ENCODE data around the gene POFUT2.

The POFUT2 gene

GRCh38 chr21:45280969-45281368, 6.7 kb downstream of the POFUT2 start:
- no peaks in the 10 kb centered on the region for H3K9me3 ChIP-seq (ENCODE audit: control extremely low read depth in 1 of 5, control insufficient read depth in 4 of 5, insufficient read depth in 2 of 5, low read depth in 1 of 5, low read length in 4 of 5)
- no peaks in the 10 kb centered on the region for H3K4me1 ChIP-seq (ENCODE audit: control extremely low read depth in 1 of 4, control insufficient read depth in 4 of 4, insufficient read depth in 4 of 4, low read length in 3 of 4)
- no peak for DNase-seq
- CTCF ChIA-PET: interaction anchor here (0.7 to 1.7 kb wide), 3 partner anchors 12 to 119 kb away, joined by 3 to 5 read pairs (median 3); no protein-coding TSS in a partner anchor
- peaks cover 10 to 91% (median 68%) of the 10 kb centered on the region in 4 experiments for H3K36me3 ChIP-seq (ENCODE audit: control insufficient read depth in 4 of 4, insufficient read depth in 4 of 4, low read length in 3 of 4)
- no peak overlapping the region for H3K27ac ChIP-seq (ENCODE audit: insufficient read depth in 1 of 2, low read depth in 1 of 2, low read length in 2 of 2, poor library complexity in 1 of 2, severe bottlenecking in 2 of 2)
- no peak overlapping the region for H3K4me3 ChIP-seq (ENCODE audit: control insufficient read depth in 1 of 7, extremely low read depth in 1 of 7, insufficient read depth in 4 of 7, low read depth in 2 of 7, low read length in 6 of 7)
- POLR2A ChIA-PET: interaction anchor here (0.5 kb wide), 1 partner anchor 226 kb away, joined by 3 read pairs; no protein-coding TSS in a partner anchor
- no peaks in the 10 kb centered on the region for H3K27me3 ChIP-seq (replicated peaks in 2 of 5; ENCODE audit: control insufficient read depth in 4 of 5, insufficient read depth in 5 of 5, low read length in 4 of 5)
- 97% methylated on average over 9 of the region's 9 CpGs for WGBS (ENCODE audit: insufficient coverage)

GRCh38 chr21:45280178-45280821, 7.4 kb downstream of the POFUT2 start:
- POLR2A ChIA-PET: no interaction called here
- H3K4me3 ChIP-seq (ENCODE audit: control insufficient read depth in 1 of 7, extremely low read depth in 1 of 7, insufficient read depth in 4 of 7, low read depth in 2 of 7, low read length in 6 of 7): no peak overlapping the region
- 96% methylated on average over 25 of the region's 28 CpGs for WGBS (ENCODE audit: insufficient coverage)
- no peak overlapping the region for H3K27ac ChIP-seq (ENCODE audit: insufficient read depth in 1 of 2, low read depth in 1 of 2, low read length in 2 of 2, poor library complexity in 1 of 2, severe bottlenecking in 2 of 2)
- no peak for DNase-seq
- peaks cover 7 to 88% (median 64%) of the 10 kb centered on the region in 4 experiments for H3K36me3 ChIP-seq (ENCODE audit: control insufficient read depth in 4 of 4, insufficient read depth in 4 of 4, low read length in 3 of 4)
- no peaks in the 10 kb centered on the region for H3K27me3 ChIP-seq (replicated peaks in 2 of 5; ENCODE audit: control insufficient read depth in 4 of 5, insufficient read depth in 5 of 5, low read length in 4 of 5)
- no peaks in the 10 kb centered on the region for H3K9me3 ChIP-seq (ENCODE audit: control extremely low read depth in 1 of 5, control insufficient read depth in 4 of 5, insufficient read depth in 2 of 5, low read depth in 1 of 5, low read length in 4 of 5)
- CTCF ChIA-PET: interaction anchor here (0.7 kb wide), 1 partner anchor 118 kb away, joined by 3 read pairs; no protein-coding TSS in a partner anchor
- H3K4me1 ChIP-seq (ENCODE audit: control extremely low read depth in 1 of 4, control insufficient read depth in 4 of 4, insufficient read depth in 4 of 4, low read length in 3 of 4): no peaks in the 10 kb centered on the region

- H3K4me3 ChIP-seq (ENCODE audit: control insufficient read depth in 1 of 7, extremely low read depth in 1 of 7, insufficient read depth in 4 of 7, low read depth in 2 of 7, low read length in 6 of 7): no peak overlapping the region
- 90% methylated on average over 24 of the region's 25 CpGs for WGBS (ENCODE audit: insufficient coverage)
- H3K27ac ChIP-seq (ENCODE audit: insufficient read depth in 1 of 2, low read depth in 1 of 2, low read length in 2 of 2, poor library complexity in 1 of 2, severe bottlenecking in 2 of 2): no peak overlapping the region
- ChIA-PET CTCF (no interaction called here), POLR2A (no interaction called here)
- no peaks in the 10 kb centered on the region for H3K27me3 ChIP-seq (replicated peaks in 2 of 5; ENCODE audit: control insufficient read depth in 4 of 5, insufficient read depth in 5 of 5, low read length in 4 of 5)
- peaks cover 8 to 88% (median 60%) of the 10 kb centered on the region in 4 experiments for H3K36me3 ChIP-seq (ENCODE audit: control insufficient read depth in 4 of 4, insufficient read depth in 4 of 4, low read length in 3 of 4)
- no peaks in the 10 kb centered on the region for H3K4me1 ChIP-seq (ENCODE audit: control extremely low read depth in 1 of 4, control insufficient read depth in 4 of 4, insufficient read depth in 4 of 4, low read length in 3 of 4)
- DNase-seq: no peak
- H3K9me3 ChIP-seq (ENCODE audit: control extremely low read depth in 1 of 5, control insufficient read depth in 4 of 5, insufficient read depth in 2 of 5, low read depth in 1 of 5, low read length in 4 of 5): peaks cover 0 to under 1% (median 0%) of the 10 kb centered on the region in 5 experiments
Observed at GRCh38 chr21:45279446-45280177, 8.1 kb downstream of the POFUT2 start.

- peaks cover 10 to 87% (median 51%) of the 10 kb centered on the region in 4 experiments for H3K36me3 ChIP-seq (ENCODE audit: control insufficient read depth in 4 of 4, insufficient read depth in 4 of 4, low read length in 3 of 4)
- peaks cover 0 to 6% (median 0%) of the 10 kb centered on the region in 5 experiments for H3K9me3 ChIP-seq (ENCODE audit: control extremely low read depth in 1 of 5, control insufficient read depth in 4 of 5, insufficient read depth in 2 of 5, low read depth in 1 of 5, low read length in 4 of 5)
- no peak for DNase-seq
- H3K4me3 ChIP-seq (ENCODE audit: control insufficient read depth in 1 of 7, extremely low read depth in 1 of 7, insufficient read depth in 4 of 7, low read depth in 2 of 7, low read length in 6 of 7): no peak overlapping the region
- ChIA-PET CTCF (interaction anchor here (1.8 kb wide), 1 partner anchor 140 kb away, joined by 7 read pairs; no protein-coding TSS in a partner anchor), POLR2A (no interaction called here)
- 97% methylated on average over 26 of the region's 27 CpGs for WGBS (ENCODE audit: insufficient coverage)
- H3K27ac ChIP-seq (ENCODE audit: insufficient read depth in 1 of 2, low read depth in 1 of 2, low read length in 2 of 2, poor library complexity in 1 of 2, severe bottlenecking in 2 of 2): no peak overlapping the region
- no peaks in the 10 kb centered on the region for H3K27me3 ChIP-seq (replicated peaks in 2 of 5; ENCODE audit: control insufficient read depth in 4 of 5, insufficient read depth in 5 of 5, low read length in 4 of 5)
- no peaks in the 10 kb centered on the region for H3K4me1 ChIP-seq (ENCODE audit: control extremely low read depth in 1 of 4, control insufficient read depth in 4 of 4, insufficient read depth in 4 of 4, low read length in 3 of 4)
Observed at GRCh38 chr21:45278156-45278911, 9.4 kb downstream of the POFUT2 start.

- Histone ChIP-seq H3K27me3 (replicated peaks in 2 of 5; ENCODE audit: control insufficient read depth in 4 of 5, insufficient read depth in 5 of 5, low read length in 4 of 5) (no peaks in the 10 kb centered on the region), H3K9me3 (ENCODE audit: control extremely low read depth in 1 of 5, control insufficient read depth in 4 of 5, insufficient read depth in 2 of 5, low read depth in 1 of 5, low read length in 4 of 5) (peaks cover 0 to 8% (median 1%) of the 10 kb centered on the region in 5 experiments), H3K4me3 (ENCODE audit: control insufficient read depth in 1 of 7, extremely low read depth in 1 of 7, insufficient read depth in 4 of 7, low read depth in 2 of 7, low read length in 6 of 7) (no peak overlapping the region), H3K4me1 (ENCODE audit: control extremely low read depth in 1 of 4, control insufficient read depth in 4 of 4, insufficient read depth in 4 of 4, low read length in 3 of 4) (no peaks in the 10 kb centered on the region), H3K27ac (ENCODE audit: insufficient read depth in 1 of 2, low read depth in 1 of 2, low read length in 2 of 2, poor library complexity in 1 of 2, severe bottlenecking in 2 of 2) (no peak overlapping the region), H3K36me3 (ENCODE audit: control insufficient read depth in 4 of 4, insufficient read depth in 4 of 4, low read length in 3 of 4) (peaks cover 20 to 89% (median 47%) of the 10 kb centered on the region in 4 experiments)
- 96% methylated on average over 41 of the region's 48 CpGs for WGBS (ENCODE audit: insufficient coverage)
- no peak for DNase-seq
- CTCF ChIA-PET: interaction anchor here (1.5 to 1.8 kb wide), 2 partner anchors 137 to 139 kb away, joined by 4 to 7 read pairs; no protein-coding TSS in a partner anchor
- POLR2A ChIA-PET: no interaction called here
Observed at GRCh38 chr21:45277101-45278045, 10.3 kb downstream of the POFUT2 start.

- Histone ChIP-seq H3K4me1 (ENCODE audit: control extremely low read depth in 1 of 4, control insufficient read depth in 4 of 4, insufficient read depth in 4 of 4, low read length in 3 of 4) (no peaks in the 10 kb centered on the region), H3K4me3 (ENCODE audit: control insufficient read depth in 1 of 7, extremely low read depth in 1 of 7, insufficient read depth in 4 of 7, low read depth in 2 of 7, low read length in 6 of 7) (no peak overlapping the region), H3K36me3 (ENCODE audit: control insufficient read depth in 4 of 4, insufficient read depth in 4 of 4, low read length in 3 of 4) (peaks cover 26 to 89% (median 49%) of the 10 kb centered on the region in 4 experiments), H3K9me3 (ENCODE audit: control extremely low read depth in 1 of 5, control insufficient read depth in 4 of 5, insufficient read depth in 2 of 5, low read depth in 1 of 5, low read length in 4 of 5) (peaks cover 2 to 15% (median 5%) of the 10 kb centered on the region in 5 experiments), H3K27me3 (replicated peaks in 2 of 5; ENCODE audit: control insufficient read depth in 4 of 5, insufficient read depth in 5 of 5, low read length in 4 of 5) (no peaks in the 10 kb centered on the region), H3K27ac (ENCODE audit: insufficient read depth in 1 of 2, low read depth in 1 of 2, low read length in 2 of 2, poor library complexity in 1 of 2, severe bottlenecking in 2 of 2) (no peak overlapping the region)
- POLR2A ChIA-PET: no interaction called here
- CTCF ChIA-PET: interaction anchor here (1.5 to 1.8 kb wide), 2 partner anchors 137 to 138 kb away, joined by 4 to 7 read pairs; no protein-coding TSS in a partner anchor
- 97% methylated on average over 19 of the region's 19 CpGs for WGBS (ENCODE audit: insufficient coverage)
- no peak for DNase-seq
Observed at GRCh38 chr21:45276596-45276995, 11.1 kb downstream of the POFUT2 start.

All from common myeloid progenitor, CD34-positive (primary cell).